Measurements from ENCODE around the gene ADAM19.

Gene ADAM19

GRCh38 chr5:157607371-157608161, 32.0 kb upstream of the ADAM19 start:
- Histone ChIP-seq H3K36me3 (no peaks in the 10 kb centered on the region), H3K27ac (no peak overlapping the region), H3K4me3 (ENCODE audit: low read depth, low read length) (no peak overlapping the region), H3K9me3 (ENCODE audit: severe bottlenecking) (no peaks in the 10 kb centered on the region), H3K27me3 (ENCODE audit: insufficient read depth, low read depth, severe bottlenecking) (no peaks in the 10 kb centered on the region)
- no peak for DNase-seq
- TF ChIP-seq, protein P1, sequence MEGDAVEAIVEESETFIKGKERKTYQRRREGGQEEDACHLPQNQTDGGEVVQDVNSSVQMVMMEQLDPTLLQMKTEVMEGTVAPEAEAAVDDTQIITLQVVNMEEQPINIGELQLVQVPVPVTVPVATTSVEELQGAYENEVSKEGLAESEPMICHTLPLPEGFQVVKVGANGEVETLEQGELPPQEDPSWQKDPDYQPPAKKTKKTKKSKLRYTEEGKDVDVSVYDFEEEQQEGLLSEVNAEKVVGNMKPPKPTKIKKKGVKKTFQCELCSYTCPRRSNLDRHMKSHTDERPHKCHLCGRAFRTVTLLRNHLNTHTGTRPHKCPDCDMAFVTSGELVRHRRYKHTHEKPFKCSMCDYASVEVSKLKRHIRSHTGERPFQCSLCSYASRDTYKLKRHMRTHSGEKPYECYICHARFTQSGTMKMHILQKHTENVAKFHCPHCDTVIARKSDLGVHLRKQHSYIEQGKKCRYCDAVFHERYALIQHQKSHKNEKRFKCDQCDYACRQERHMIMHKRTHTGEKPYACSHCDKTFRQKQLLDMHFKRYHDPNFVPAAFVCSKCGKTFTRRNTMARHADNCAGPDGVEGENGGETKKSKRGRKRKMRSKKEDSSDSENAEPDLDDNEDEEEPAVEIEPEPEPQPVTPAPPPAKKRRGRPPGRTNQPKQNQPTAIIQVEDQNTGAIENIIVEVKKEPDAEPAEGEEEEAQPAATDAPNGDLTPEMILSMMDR (IDR thresholded peaks at IDR 0.05; ENCODE audit: low read depth, low read length): no peak

DNA sequence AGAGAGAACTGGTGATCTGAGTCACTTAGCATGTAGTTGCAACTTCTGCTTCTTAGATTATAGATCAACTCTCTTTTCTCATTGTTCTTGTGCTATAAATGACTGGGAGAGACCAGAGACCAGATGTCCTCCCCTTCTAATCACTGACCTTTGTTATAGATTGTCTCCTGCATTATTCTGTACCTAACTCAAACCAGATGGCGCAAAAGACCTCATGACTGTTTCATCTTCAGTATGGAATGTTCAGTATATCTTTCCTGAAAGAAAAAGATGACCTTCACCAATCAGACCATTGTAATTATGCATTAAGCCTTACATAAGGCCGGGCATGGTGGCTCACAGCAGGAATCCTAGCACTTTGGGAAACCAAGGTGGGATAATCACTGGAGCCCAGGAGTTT, 30.5 kb upstream of the ADAM19 start:
- no peaks in the 10 kb centered on the region for H3K27me3 ChIP-seq (ENCODE audit: insufficient read depth, low read depth, severe bottlenecking)
- DNase-seq: no peak
- no peaks in the 10 kb centered on the region for H3K9me3 ChIP-seq (ENCODE audit: severe bottlenecking)
- no peak overlapping the region for H3K27ac ChIP-seq
- no peaks in the 10 kb centered on the region for H3K36me3 ChIP-seq
- no peak overlapping the region for H3K4me3 ChIP-seq (ENCODE audit: low read depth, low read length)
- TF ChIP-seq, protein P1 (IDR thresholded peaks at IDR 0.05; ENCODE audit: low read depth, low read length): no peak

DNA sequence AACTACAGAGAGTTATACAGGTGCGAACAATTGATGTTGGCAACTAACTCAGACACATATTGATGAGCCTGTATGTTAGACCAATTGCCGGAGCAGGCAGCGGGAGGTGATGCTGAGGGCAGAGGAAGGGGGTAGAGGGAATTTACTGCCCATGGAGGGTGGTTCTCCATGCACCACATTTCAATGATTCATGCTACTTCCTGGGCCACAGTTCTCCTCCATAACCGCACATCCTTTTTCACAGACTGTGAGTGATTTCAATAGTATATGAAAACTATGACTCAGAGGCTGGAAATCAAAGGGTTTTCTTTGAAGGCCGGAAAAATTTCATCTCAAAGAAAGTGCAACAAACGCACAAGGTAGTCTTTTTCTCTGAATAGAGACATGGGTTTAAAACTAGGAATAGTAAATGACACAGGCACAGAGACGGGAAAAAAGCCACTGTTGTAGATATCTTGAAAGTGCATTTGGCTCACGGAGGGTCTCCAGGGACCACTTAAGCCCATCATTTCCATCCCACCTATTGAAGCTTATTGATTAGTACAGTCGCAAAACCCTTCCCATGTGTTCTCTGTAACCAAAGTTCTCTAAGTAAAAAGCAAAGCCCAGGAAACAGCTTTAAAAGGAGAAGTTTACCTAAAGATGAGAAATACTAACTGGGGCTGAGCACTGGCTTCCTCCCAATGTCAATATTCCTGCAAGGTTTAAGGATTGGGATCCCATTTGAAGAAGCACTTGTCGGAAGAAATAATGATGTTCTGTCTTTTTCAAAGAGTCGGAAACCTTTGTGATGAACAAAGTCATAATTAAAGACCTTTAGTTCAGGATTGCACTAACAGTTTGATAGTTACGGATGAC, 28.0 kb upstream of the ADAM19 start:
- no peaks in the 10 kb centered on the region for H3K9me3 ChIP-seq (ENCODE audit: severe bottlenecking)
- H3K4me3 ChIP-seq (ENCODE audit: low read depth, low read length): no peak overlapping the region
- no peak overlapping the region for H3K27ac ChIP-seq
- DNase-seq: no peak
- H3K27me3 ChIP-seq (ENCODE audit: insufficient read depth, low read depth, severe bottlenecking): no peaks in the 10 kb centered on the region
- no peaks in the 10 kb centered on the region for H3K36me3 ChIP-seq
- TF ChIP-seq, protein P1 (IDR thresholded peaks at IDR 0.05; ENCODE audit: low read depth, low read length): no peak

DNA sequence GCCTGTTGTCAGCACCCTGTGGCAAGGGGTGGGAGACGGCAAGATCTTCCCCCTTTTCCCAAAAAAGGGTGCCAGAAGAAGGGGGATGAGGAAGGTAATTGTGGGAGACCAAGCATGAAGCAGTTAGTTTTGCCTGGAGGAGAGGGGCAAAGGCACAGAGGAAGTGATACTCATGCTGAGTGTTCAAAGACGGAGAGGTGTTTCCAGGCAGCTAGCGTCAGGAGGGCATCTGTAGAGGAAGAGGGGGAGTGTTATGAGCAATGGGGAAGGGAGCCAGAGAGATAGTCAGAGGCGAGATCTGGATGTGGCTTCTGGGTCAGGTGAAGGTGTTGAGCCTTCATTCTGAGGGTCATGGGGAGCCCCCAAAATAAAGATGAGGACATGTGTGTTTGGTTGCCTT, 26.9 kb upstream of the ADAM19 start:
- Histone ChIP-seq H3K36me3 (no peaks in the 10 kb centered on the region), H3K27ac (no peak overlapping the region), H3K9me3 (ENCODE audit: severe bottlenecking) (no peaks in the 10 kb centered on the region), H3K4me3 (ENCODE audit: low read depth, low read length) (no peak overlapping the region), H3K27me3 (ENCODE audit: insufficient read depth, low read depth, severe bottlenecking) (no peaks in the 10 kb centered on the region)
- DNase-seq: no peak
- TF ChIP-seq, protein P1 (IDR thresholded peaks at IDR 0.05; ENCODE audit: low read depth, low read length): no peak

DNA sequence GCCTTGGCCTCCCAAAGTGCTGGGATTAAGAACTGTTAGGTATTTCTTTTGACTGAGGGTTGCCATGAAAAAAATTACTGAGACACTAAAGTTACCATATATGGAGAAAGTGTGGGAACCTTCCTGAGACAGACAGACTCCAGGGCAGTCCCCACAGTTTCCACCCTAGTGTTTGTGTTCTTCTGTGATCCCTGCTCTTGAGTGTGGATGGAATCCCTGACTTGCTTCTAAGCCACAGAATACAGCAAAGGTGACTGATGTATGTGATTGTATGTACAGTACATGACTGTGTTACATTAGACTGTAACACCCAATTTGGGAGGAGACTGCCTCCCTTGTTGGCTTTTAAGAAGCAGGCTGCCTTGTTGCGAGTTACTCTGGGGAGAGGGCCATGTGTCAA, 24.7 kb upstream of the ADAM19 start:
- TF ChIP-seq, protein P1 (IDR thresholded peaks at IDR 0.05; ENCODE audit: low read depth, low read length): no peak
- no peak overlapping the region for H3K27ac ChIP-seq
- no peak for DNase-seq
- no peaks in the 10 kb centered on the region for H3K9me3 ChIP-seq (ENCODE audit: severe bottlenecking)
- no peak overlapping the region for H3K4me3 ChIP-seq (ENCODE audit: low read depth, low read length)
- no peaks in the 10 kb centered on the region for H3K27me3 ChIP-seq (ENCODE audit: insufficient read depth, low read depth, severe bottlenecking)
- H3K36me3 ChIP-seq: no peaks in the 10 kb centered on the region

All from WERI-Rb-1 (cell line).